Erythroblast (primary cell): Measurements from ENCODE around the gene TBC1D1.

Source experiments
- GATA1 ChIP-seq: IDR thresholded peaks from 2 replicates; pipeline ENCODE4 v1.6.1; 2011; ENCODE audit warnings: low read depth, mild to moderate bottlenecking, control low read depth, low read length, moderate library complexity
- POLR2A ChIP-seq: IDR thresholded peaks from 2 replicates; pipeline ENCODE4 v1.6.1; 2011; ENCODE audit warnings: mild to moderate bottlenecking, low read length

DNA sequence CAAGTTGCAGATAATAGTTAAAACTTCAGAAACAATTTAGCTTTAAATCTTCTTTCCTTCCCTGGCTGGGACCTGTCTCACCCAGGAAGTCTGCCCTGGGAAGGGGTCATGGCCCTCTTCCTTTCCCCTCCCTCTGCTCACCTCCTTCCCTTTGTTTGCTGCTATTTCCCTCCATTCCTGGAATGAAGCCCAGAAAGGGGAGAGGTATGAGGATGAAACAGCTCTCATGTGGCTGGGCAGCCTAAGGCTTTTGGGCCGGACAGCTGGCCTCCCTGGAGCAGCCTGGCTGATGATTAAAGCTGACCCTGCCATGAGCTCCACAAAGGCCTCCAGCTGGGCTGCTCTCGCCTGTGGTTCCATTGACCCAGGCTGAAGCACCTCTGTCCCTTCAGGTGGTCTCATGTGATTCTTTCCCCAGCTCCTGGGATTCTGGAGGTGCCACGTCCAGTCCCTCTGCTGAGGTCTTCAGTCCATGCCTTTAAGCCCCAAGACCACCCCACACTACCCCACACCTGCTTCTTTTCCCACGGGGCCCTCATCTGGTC is 271.4 kb downstream of the TBC1D1 start:
- TF ChIP-seq POLR2A (no peak), GATA1 (no peak)
